Colon (tissue), 2 donors: Measurements from ENCODE around the gene PNMA1.

ENCODE experiments used
- FAIRE-seq: peaks from 2 replicates; lab custom pipeline; 2012; peaks lifted over from hg19 to GRCh38; lab: Jason Lieb, UNC
- donor health status: control.
- donor health status: control.

PNMA1 gene

GRCh38 chr14:73713803-73714655 is at the start of gene PNMA1:
Gene PNMA1, minus strand, starts transcription at chr14:73714384. Its CDS starts 745 bp downstream, at chr14:73713639.
- FAIRE-seq: no peak

GRCh38 chr14:73763396-73763795 is 49.2 kb upstream of the PNMA1 start:
- no peak for FAIRE-seq

- FAIRE-seq: no peak
Observed at GRCh38 chr14:73762375-73762822, 48.2 kb upstream of the PNMA1 start.

- FAIRE-seq: no peak
Observed at GRCh38 chr14:73761618-73762355, 47.6 kb upstream of the PNMA1 start.

GRCh38 chr14:73760598-73761586 is 46.7 kb upstream of the PNMA1 start:
- no peak for FAIRE-seq

- FAIRE-seq: no peak
Observed at GRCh38 chr14:73759714-73760597, 45.8 kb upstream of the PNMA1 start.

GRCh38 chr14:73759183-73759713 is 45.1 kb upstream of the PNMA1 start:
- no peak for FAIRE-seq

DNA sequence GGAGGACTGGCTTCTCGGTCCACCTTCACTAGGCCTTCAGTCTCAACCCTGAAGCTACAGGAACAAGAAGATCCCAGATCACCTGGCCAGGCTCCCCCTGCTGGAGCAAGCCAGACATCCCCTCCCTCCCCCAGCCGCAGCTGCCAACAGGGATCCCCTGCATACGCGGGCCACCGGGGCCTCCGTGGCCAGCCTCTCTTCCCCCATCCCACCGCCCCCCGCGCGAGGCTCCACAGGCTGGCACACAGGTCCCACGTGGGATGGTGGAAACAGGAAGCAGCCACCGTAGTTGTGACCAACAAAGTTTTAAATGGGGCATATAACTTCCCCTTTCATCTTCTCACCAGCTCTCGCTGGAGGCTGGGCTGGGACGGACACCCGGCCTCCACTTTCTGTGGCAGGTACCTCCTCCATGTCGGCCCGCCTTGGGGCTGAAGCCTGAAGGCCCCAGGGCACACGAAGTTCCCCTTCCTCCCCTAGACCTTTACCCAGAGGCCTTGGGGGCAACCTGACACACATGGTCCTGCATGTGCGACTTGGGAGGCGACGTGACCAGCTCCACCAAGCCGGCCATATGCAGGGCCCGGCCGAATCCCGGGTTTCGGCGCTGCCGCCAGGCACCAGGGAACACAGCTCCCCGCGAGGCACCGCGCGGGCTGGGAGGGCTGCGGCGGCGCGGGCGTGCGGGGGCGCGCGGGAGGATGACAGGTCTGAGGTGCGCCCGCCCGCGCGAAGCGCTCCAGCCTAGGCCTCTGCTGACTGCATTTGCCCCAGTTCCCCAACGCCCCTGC is 44.4 kb upstream of the PNMA1 start:
- FAIRE-seq: no peak

GRCh38 chr14:73757876-73758391 is 43.8 kb upstream of the PNMA1 start:
- FAIRE-seq: no peak

DNA sequence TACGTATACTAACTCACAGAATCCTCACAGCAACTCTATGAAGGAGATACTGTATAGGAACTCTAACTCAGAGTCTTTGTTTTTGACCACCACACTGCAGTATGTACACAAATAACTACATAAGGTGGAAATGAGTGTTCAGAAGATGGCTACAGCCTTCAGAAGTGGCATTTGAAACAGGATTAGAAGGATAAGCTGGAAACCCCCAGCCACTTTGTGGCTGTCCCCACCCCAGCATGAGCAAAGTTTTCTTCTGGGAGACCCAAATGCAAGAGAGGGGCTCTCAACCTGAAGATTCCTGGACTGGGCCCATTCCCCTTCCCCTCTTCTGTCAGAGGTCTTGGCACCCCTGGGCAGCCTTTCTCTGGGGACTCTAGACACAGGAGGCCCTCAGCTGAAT is 43.2 kb upstream of the PNMA1 start:
- FAIRE-seq: no peak

DNA sequence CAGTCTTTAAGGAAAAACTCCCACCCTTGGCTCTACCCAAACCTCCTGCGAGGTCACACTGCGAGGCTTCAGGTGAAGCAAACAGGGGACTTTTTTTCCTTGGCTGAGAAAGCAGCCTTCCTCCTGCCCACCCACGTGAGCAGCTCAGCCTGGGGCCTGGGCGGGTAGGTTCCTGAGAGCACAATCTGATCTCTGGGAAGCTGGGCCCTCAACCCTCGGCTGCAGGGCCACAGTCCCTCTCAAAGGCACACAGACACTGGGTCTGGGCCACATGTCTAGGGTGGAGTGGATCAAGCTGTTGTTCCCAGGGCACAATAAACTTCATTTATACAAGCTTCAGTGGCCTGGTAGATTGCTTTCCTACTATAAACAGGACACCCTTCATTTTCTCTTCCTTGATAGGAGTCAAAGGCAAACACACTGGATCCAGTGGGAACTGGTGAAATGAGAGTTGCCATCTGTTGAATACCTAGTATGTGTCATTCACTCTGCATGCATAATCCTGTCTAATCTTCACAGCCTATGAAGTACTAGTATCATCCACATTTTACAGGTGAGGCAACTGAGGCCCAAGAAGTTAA is 41.3 kb upstream of the PNMA1 start:
- FAIRE-seq: no peak

DNA sequence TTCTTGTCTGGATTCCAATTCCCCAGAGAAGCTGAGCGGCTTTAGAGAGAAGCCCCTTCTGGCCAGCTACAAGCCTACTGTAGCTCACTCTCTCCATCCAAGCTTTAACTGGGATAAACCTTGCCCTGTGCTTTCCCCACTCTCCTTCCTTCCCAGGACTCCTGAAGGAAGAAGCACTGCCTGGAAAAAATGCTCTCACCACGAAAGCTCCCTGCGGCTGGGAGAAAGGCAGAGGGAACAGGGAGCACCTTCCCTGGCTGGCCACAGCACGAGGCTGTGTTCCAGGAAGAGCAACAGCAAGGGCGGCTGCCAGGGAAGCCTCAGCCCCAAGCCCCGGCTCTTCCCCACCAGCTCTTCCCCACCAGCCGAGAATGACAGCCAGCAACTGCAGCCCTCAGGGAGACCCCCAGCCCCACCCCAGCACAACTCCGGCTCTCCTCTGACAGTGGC is 40.8 kb upstream of the PNMA1 start:
- no peak for FAIRE-seq

GRCh38 chr14:73753887-73754795 is 40.0 kb upstream of the PNMA1 start:
- no peak for FAIRE-seq

GRCh38 chr14:73753124-73753886 is 39.1 kb upstream of the PNMA1 start:
- FAIRE-seq: no peak

- FAIRE-seq: no peak
Observed at GRCh38 chr14:73752297-73752992, 38.3 kb upstream of the PNMA1 start.

DNA sequence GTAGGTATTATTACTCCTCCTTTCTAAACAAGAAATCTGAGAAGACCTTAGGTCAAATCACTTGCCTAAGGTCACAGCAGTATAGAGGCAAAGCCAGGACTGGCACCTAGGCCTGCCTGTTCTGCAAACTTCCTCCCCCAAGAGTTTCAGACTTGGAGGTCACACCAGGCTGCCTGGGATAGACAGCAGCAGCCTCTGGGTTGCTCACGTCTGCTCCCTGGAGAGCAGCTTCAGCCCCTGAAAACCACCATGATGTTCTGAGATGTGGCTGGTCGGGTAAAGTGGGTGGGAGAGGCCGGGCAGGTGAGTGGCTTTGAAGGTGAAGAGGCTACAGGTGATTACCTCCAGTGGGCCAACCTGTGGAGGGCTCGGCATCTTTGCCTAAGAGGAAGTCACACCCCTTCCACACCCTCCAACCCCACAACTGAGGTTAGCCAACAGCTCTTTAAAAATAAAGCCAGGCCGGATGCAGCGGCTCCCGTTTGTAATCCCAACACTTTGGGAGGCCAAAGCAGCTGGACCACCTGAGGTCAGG is 37.0 kb upstream of the PNMA1 start:
- FAIRE-seq: no peak

- no peak for FAIRE-seq
Observed at GRCh38 chr14:73750531-73750901, 36.3 kb upstream of the PNMA1 start.
